HG02981 (cell line): ENCODE results near the gene MGST1.

Source experiments
- ATAC-seq: cut with Tn5 transposase; IDR thresholded peaks from one replicate; pipeline ENCODE4 v1.9.1; 2021; ENCODE audit warnings: mild to moderate bottlenecking, moderate library complexity; ENCODE audit not compliant: unreplicated experiment

The MGST1 gene

GRCh38 chr12:16347391-16348298 is at the start of gene MGST1:
TSS of gene MGST1 (plus strand) at chr12:16347645. CDS start at chr12:16354253, 6,608 bp downstream.
- peak; percentile 55 for ATAC-seq

- no peak for ATAC-seq
Measured at GRCh38 chr12:16299403-16299802, 48.0 kb upstream of the MGST1 start.

GRCh38 chr12:16300122-16300521 is 47.3 kb upstream of the MGST1 start:
- no peak for ATAC-seq

GRCh38 chr12:16300736-16301135 is 46.7 kb upstream of the MGST1 start:
- ATAC-seq = no peak

GRCh38 chr12:16303939-16304338 is 43.5 kb upstream of the MGST1 start:
- no peak for ATAC-seq

- no peak for ATAC-seq
Measured at GRCh38 chr12:16307856-16308475, 39.5 kb upstream of the MGST1 start.

- no peak for ATAC-seq
Measured at GRCh38 chr12:16310934-16311333, 36.5 kb upstream of the MGST1 start.

- no peak for ATAC-seq
Measured at GRCh38 chr12:16323010-16323409, 24.4 kb upstream of the MGST1 start.

GRCh38 chr12:16323638-16324037 is 23.8 kb upstream of the MGST1 start:
- no peak for ATAC-seq

GRCh38 chr12:16324272-16324671 is 23.2 kb upstream of the MGST1 start:
- ATAC-seq = no peak

- ATAC-seq = no peak
Measured at GRCh38 chr12:16324772-16325171, 22.7 kb upstream of the MGST1 start.

- ATAC-seq = no peak
Measured at GRCh38 chr12:16325426-16325825, 22.0 kb upstream of the MGST1 start.

GRCh38 chr12:16327963-16328362 is 19.5 kb upstream of the MGST1 start:
- ATAC-seq = no peak

- ATAC-seq = no peak
Measured at GRCh38 chr12:16329594-16329993, 17.9 kb upstream of the MGST1 start.

GRCh38 chr12:16330560-16330959 is 16.9 kb upstream of the MGST1 start:
- no peak for ATAC-seq

GRCh38 chr12:16331998-16332397 is 15.4 kb upstream of the MGST1 start:
- no peak for ATAC-seq

- no peak for ATAC-seq
Measured at GRCh38 chr12:16335838-16336237, 11.6 kb upstream of the MGST1 start.

- ATAC-seq = no peak
Measured at GRCh38 chr12:16344269-16344668, 3.2 kb upstream of the MGST1 start.

- ATAC-seq = no peak
Measured at GRCh38 chr12:16345105-16345504, 2.3 kb upstream of the MGST1 start.

GRCh38 chr12:16346958-16347357 is 487 bp upstream of the MGST1 start:
- no peak for ATAC-seq

GRCh38 chr12:16348435-16349130 is 1.1 kb downstream of the MGST1 start:
- ATAC-seq = peak; percentile 52

GRCh38 chr12:16349131-16349460 is 1.7 kb downstream of the MGST1 start:
- peak; percentile 30 for ATAC-seq
